ENCODE measurements around the gene SLC9A9.

DNA sequence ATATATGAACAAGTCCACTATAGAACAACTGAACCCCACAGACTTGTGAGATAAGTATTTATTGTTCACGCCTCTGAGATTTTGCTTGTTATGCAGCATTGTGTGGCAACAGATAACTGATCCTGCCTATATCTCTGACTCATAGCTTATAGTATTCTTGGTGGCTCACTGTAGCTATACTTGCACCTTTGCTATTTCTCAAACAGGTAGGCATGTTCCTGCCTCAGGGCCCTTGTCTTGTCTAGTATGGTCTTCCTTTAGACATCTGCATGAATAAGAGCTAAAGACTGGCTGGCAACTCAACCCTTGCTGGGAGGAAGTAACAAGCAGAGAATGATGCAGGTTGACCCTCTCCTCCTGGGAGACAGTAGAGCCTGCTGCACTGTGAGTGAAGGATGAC, 472.6 kb downstream of the SLC9A9 start:
- TF ChIP-seq, protein P1, sequence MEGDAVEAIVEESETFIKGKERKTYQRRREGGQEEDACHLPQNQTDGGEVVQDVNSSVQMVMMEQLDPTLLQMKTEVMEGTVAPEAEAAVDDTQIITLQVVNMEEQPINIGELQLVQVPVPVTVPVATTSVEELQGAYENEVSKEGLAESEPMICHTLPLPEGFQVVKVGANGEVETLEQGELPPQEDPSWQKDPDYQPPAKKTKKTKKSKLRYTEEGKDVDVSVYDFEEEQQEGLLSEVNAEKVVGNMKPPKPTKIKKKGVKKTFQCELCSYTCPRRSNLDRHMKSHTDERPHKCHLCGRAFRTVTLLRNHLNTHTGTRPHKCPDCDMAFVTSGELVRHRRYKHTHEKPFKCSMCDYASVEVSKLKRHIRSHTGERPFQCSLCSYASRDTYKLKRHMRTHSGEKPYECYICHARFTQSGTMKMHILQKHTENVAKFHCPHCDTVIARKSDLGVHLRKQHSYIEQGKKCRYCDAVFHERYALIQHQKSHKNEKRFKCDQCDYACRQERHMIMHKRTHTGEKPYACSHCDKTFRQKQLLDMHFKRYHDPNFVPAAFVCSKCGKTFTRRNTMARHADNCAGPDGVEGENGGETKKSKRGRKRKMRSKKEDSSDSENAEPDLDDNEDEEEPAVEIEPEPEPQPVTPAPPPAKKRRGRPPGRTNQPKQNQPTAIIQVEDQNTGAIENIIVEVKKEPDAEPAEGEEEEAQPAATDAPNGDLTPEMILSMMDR (IDR thresholded peaks at IDR 0.05; ENCODE audit: low read length): no peak
- no peak for TF ChIP-seq EZH2phosphoT487 (IDR thresholded peaks at IDR 0.05; ENCODE audit: low read length)
